ENCODE results near the gene PRR15L.

PRR15L gene

GRCh38 chr17:47987240-47987835 is 29.7 kb upstream of the PRR15L start:
- peak; percentile 33 for DNase-seq

GRCh38 chr17:47986520-47986919 is 28.8 kb upstream of the PRR15L start:
- no peak for DNase-seq

GRCh38 chr17:47983492-47984223 is 26.0 kb upstream of the PRR15L start:
- DNase-seq: no peak

GRCh38 chr17:47982645-47983390 is 25.1 kb upstream of the PRR15L start:
- DNase-seq: no peak

GRCh38 chr17:47982091-47982617 is 24.5 kb upstream of the PRR15L start:
- no peak for DNase-seq

GRCh38 chr17:47981462-47981861 is 23.8 kb upstream of the PRR15L start:
- no peak for DNase-seq

- DNase-seq: no peak
These were observed 22.9 kb upstream of the PRR15L start for GRCh38 chr17:47980541-47980940.

- DNase-seq: peak; percentile 53
These were observed 20.6 kb upstream of the PRR15L start for GRCh38 chr17:47978324-47978723.

GRCh38 chr17:47975823-47976205 is 18.1 kb upstream of the PRR15L start:
- no peak for DNase-seq

- DNase-seq: no peak
These were observed 17.6 kb upstream of the PRR15L start for GRCh38 chr17:47975189-47975822.

- DNase-seq: no peak
These were observed 15.9 kb upstream of the PRR15L start for GRCh38 chr17:47973541-47973940.

- peak; percentile 99 for DNase-seq
These were observed 13.2 kb upstream of the PRR15L start, which contains the start of gene CDK5RAP3 for GRCh38 chr17:47970725-47971499. TSS of gene CDK5RAP3 (plus strand) at chr17:47971113. CDS start at chr17:47971147, 34 bp downstream.

GRCh38 chr17:47969930-47970724 is 12.4 kb upstream of the PRR15L start:
- DNase-seq: no peak

GRCh38 chr17:47968836-47969235 is 11.2 kb upstream of the PRR15L start:
- DNase-seq: no peak

- DNase-seq: peak; percentile 90
These were observed 10.0 kb upstream of the PRR15L start for GRCh38 chr17:47967607-47968252.

- no peak for DNase-seq
These were observed 8.4 kb upstream of the PRR15L start for GRCh38 chr17:47966079-47966519.

GRCh38 chr17:47964856-47965255 is 7.2 kb upstream of the PRR15L start:
- no peak for DNase-seq

GRCh38 chr17:47962901-47963300 is 5.2 kb upstream of the PRR15L start:
- DNase-seq: no peak

GRCh38 chr17:47961406-47961805 is 3.7 kb upstream of the PRR15L start:
- DNase-seq: no peak

GRCh38 chr17:47959825-47960655 is 2.4 kb upstream of the PRR15L start:
- DNase-seq: no peak

All from fibroblast of skin of right biceps (primary cell).